Measurements from ENCODE around the gene CASS4. TPM values are rescaled to one million over a fixed set of nuclear protein-coding genes. Genes with fewer than 3 reads are reported as not detected.

Gene CASS4
- total RNA-seq, 1 experiment from 2014 or later = 0.28 TPM

- BruUV-seq (replicated peaks) = no TSS peak
- DNase-seq (ENCODE audit: low spot score) = no peak
- POLR2A ChIA-PET (ENCODE audit: low non-redundant PET) = no interaction called here
- TF ChIP-seq, protein P1, sequence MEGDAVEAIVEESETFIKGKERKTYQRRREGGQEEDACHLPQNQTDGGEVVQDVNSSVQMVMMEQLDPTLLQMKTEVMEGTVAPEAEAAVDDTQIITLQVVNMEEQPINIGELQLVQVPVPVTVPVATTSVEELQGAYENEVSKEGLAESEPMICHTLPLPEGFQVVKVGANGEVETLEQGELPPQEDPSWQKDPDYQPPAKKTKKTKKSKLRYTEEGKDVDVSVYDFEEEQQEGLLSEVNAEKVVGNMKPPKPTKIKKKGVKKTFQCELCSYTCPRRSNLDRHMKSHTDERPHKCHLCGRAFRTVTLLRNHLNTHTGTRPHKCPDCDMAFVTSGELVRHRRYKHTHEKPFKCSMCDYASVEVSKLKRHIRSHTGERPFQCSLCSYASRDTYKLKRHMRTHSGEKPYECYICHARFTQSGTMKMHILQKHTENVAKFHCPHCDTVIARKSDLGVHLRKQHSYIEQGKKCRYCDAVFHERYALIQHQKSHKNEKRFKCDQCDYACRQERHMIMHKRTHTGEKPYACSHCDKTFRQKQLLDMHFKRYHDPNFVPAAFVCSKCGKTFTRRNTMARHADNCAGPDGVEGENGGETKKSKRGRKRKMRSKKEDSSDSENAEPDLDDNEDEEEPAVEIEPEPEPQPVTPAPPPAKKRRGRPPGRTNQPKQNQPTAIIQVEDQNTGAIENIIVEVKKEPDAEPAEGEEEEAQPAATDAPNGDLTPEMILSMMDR (conservative IDR thresholded peaks at IDR 0.05; ENCODE audit: low read depth, low read length) = no peak
- no peak for TF ChIP-seq EZH2 (IDR thresholded peaks at IDR 0.05; ENCODE audit: borderline replicate concordance, low read depth, low read length, poor library complexity, severe bottlenecking)
- H3K27me3 ChIP-seq (replicated peaks; ENCODE audit: insufficient read depth, low read depth, low read length, poor library complexity) = no peaks in the 10 kb centered on the region
- H3K4me1 ChIP-seq (ENCODE audit: insufficient read depth, low read length, poor library complexity, severe bottlenecking) = no peaks in the 10 kb centered on the region
- no peak overlapping the region for H3K4me3 ChIP-seq (ENCODE audit: low read depth, low read length, poor library complexity, severe bottlenecking)
- no peak overlapping the region for H3K27ac ChIP-seq (ENCODE audit: low read depth, low read length, poor library complexity, severe bottlenecking)
- CTCF ChIA-PET = no interaction called here
- intact Hi-C loops (cut with micrococcal nuclease; ENCODE audit: unreplicated experiment) = no loop called here
- H3K9me3 ChIP-seq (ENCODE audit: low read depth, low read length, poor library complexity, severe bottlenecking) = no peaks in the 10 kb centered on the region
- H3K36me3 ChIP-seq (ENCODE audit: insufficient read depth, low read length, poor library complexity, severe bottlenecking) = peaks cover 4% of the 10 kb centered on the region
These were observed 76.5 kb downstream of the CASS4 start for GRCh38 chr20:56488566-56488965.

DNA sequence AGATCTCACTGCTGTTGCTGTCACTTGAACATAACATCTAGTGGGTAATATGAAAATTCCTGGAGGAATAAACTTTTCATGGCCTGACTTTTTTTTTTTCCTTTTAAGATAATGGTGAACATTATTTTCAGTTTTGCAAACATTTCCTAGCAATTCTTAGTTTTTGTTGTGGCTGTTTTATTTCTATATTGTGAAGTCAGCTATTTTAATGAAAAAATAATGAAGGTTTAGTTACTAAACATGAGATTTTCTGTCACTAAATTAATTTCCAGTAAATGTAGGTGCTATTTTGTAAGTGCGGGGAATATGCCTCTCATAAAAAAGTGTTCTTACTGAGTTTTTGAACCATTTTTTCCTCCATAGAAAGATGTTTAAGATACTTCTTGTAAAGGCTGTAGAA, 89.1 kb downstream of the CASS4 start:
- no peak for TF ChIP-seq EZH2 (IDR thresholded peaks at IDR 0.05; ENCODE audit: borderline replicate concordance, low read depth, low read length, poor library complexity, severe bottlenecking)
- TF ChIP-seq, protein P1 (conservative IDR thresholded peaks at IDR 0.05; ENCODE audit: low read depth, low read length) = no peak
- H3K4me3 ChIP-seq (ENCODE audit: low read depth, low read length, poor library complexity, severe bottlenecking) = no peak overlapping the region
- BruUV-seq (replicated peaks) = no TSS peak
- no peak for DNase-seq (ENCODE audit: low spot score)
- no peaks in the 10 kb centered on the region for H3K4me1 ChIP-seq (ENCODE audit: insufficient read depth, low read length, poor library complexity, severe bottlenecking)
- intact Hi-C loops (cut with micrococcal nuclease; ENCODE audit: unreplicated experiment) = no loop called here
- H3K27ac ChIP-seq (ENCODE audit: low read depth, low read length, poor library complexity, severe bottlenecking) = no peak overlapping the region
- no peaks in the 10 kb centered on the region for H3K9me3 ChIP-seq (ENCODE audit: low read depth, low read length, poor library complexity, severe bottlenecking)
- POLR2A ChIA-PET (ENCODE audit: low non-redundant PET) = no interaction called here
- H3K36me3 ChIP-seq (ENCODE audit: insufficient read depth, low read length, poor library complexity, severe bottlenecking) = no peaks in the 10 kb centered on the region
- no peaks in the 10 kb centered on the region for H3K27me3 ChIP-seq (replicated peaks; ENCODE audit: insufficient read depth, low read depth, low read length, poor library complexity)
- CTCF ChIA-PET = no interaction called here

GRCh38 chr20:56503916-56504315, 91.9 kb downstream of the CASS4 start:
- BruUV-seq (replicated peaks) = no TSS peak
- DNase-seq (ENCODE audit: low spot score) = no peak
- POLR2A ChIA-PET (ENCODE audit: low non-redundant PET) = no interaction called here

More at GRCh38 chr20:56503916-56504315, 91.9 kb downstream of the CASS4 start:
- Histone ChIP-seq H3K36me3 (ENCODE audit: insufficient read depth, low read length, poor library complexity, severe bottlenecking) (no peaks in the 10 kb centered on the region), H3K27me3 (replicated peaks; ENCODE audit: insufficient read depth, low read depth, low read length, poor library complexity) (no peaks in the 10 kb centered on the region), H3K4me1 (ENCODE audit: insufficient read depth, low read length, poor library complexity, severe bottlenecking) (no peaks in the 10 kb centered on the region), H3K4me3 (ENCODE audit: low read depth, low read length, poor library complexity, severe bottlenecking) (no peak overlapping the region), H3K9me3 (ENCODE audit: low read depth, low read length, poor library complexity, severe bottlenecking) (no peaks in the 10 kb centered on the region), H3K27ac (ENCODE audit: low read depth, low read length, poor library complexity, severe bottlenecking) (no peak overlapping the region)
- CTCF ChIA-PET = no interaction called here
- no peak for TF ChIP-seq EZH2 (IDR thresholded peaks at IDR 0.05; ENCODE audit: borderline replicate concordance, low read depth, low read length, poor library complexity, severe bottlenecking)
- TF ChIP-seq, protein P1 (conservative IDR thresholded peaks at IDR 0.05; ENCODE audit: low read depth, low read length) = no peak
- intact Hi-C loops (cut with micrococcal nuclease; ENCODE audit: unreplicated experiment) = no loop called here
